H9 (cell line): ENCODE data around the gene RIT2. TPM values are rescaled to one million over a fixed set of nuclear protein-coding genes. Genes with fewer than 3 reads are reported as not detected.

ENCODE experiments used
- DNase-seq: peaks from one replicate; pipeline ENCODE4 v3.0.0-alpha.2; 2017
- H2AFZ ChIP-seq: one replicate; pipeline ENCODE4 v1.6.1; 2013; ENCODE audit warnings: mild to moderate bottlenecking, low read length, control low read depth, moderate library complexity
- H2AK5ac ChIP-seq: 2 replicates; pipeline ENCODE4 v1.6.1; 2013; ENCODE audit warnings: low read length, control low read depth, mixed read lengths; ENCODE audit not compliant: insufficient read length
- H2BK120ac ChIP-seq: one replicate; pipeline ENCODE4 v1.6.1; 2013; ENCODE audit warnings: low read depth, mild to moderate bottlenecking, low read length, control low read depth, inconsistent platforms; ENCODE audit not compliant: poor library complexity, severe bottlenecking
- H2BK12ac ChIP-seq: 2 replicates; pipeline ENCODE4 v1.6.1; 2013; ENCODE audit warnings: low read length, control low read depth, mixed read lengths, low read depth; ENCODE audit not compliant: insufficient read length
- H2BK15ac ChIP-seq: 2 replicates; pipeline ENCODE4 v1.6.1; 2013; ENCODE audit warnings: low read depth, low read length, control low read depth
- H2BK20ac ChIP-seq: one replicate; pipeline ENCODE4 v1.6.1; 2013; ENCODE audit warnings: low read depth, mild to moderate bottlenecking, low read length, control low read depth, inconsistent platforms; ENCODE audit not compliant: poor library complexity, severe bottlenecking
- H2BK5ac ChIP-seq: 2 replicates; pipeline ENCODE4 v1.6.1; 2013; ENCODE audit warnings: low read length, control low read depth, mixed read lengths; ENCODE audit not compliant: insufficient read length
- H3K14ac ChIP-seq: 2 replicates; pipeline ENCODE4 v1.6.1; 2013; ENCODE audit warnings: low read length, control low read depth; ENCODE audit not compliant: insufficient read depth
- H3K18ac ChIP-seq: 2 replicates; pipeline ENCODE4 v1.6.1; 2013; ENCODE audit warnings: low read depth, mild to moderate bottlenecking, mixed read lengths, low read length, control low read depth; ENCODE audit not compliant: insufficient read length
- H3K23ac ChIP-seq: 2 replicates; pipeline ENCODE4 v1.6.1; 2013; ENCODE audit warnings: low read length, control low read depth, mixed read lengths, low read depth; ENCODE audit not compliant: insufficient read length
- H3K23me2 ChIP-seq: 2 replicates; pipeline ENCODE4 v1.6.1; 2013; ENCODE audit warnings: low read depth, mild to moderate bottlenecking, mixed read lengths, low read length, control low read depth; ENCODE audit not compliant: insufficient read length, poor library complexity, severe bottlenecking
- H3K27ac ChIP-seq: 2 replicates; pipeline ENCODE4 v1.5.1; 2013; ENCODE audit warnings: low read length, control low read depth, mixed read lengths, low read depth; ENCODE audit not compliant: insufficient read length
- H3K27me3 ChIP-seq: 2 replicates; pipeline ENCODE4 v1.6.1; 2013; ENCODE audit warnings: low read length, control low read depth, inconsistent platforms; ENCODE audit not compliant: insufficient read depth
- H3K4ac ChIP-seq: 2 replicates; pipeline ENCODE4 v1.6.1; 2013; ENCODE audit warnings: low read depth, mild to moderate bottlenecking, control low read depth, inconsistent platforms, low read length, moderate library complexity
- H3K4me1 ChIP-seq: 2 replicates; pipeline ENCODE4 v1.6.1; 2013; ENCODE audit warnings: low read length, control low read depth, inconsistent platforms; ENCODE audit not compliant: insufficient read depth
- H3K4me2 ChIP-seq: 2 replicates; pipeline ENCODE4 v1.6.1; 2013; ENCODE audit warnings: low read length, control low read depth, mixed read lengths; ENCODE audit not compliant: insufficient read length, insufficient read depth
- H3K56ac ChIP-seq: 2 replicates; pipeline ENCODE4 v1.6.1; 2013; ENCODE audit warnings: low read depth, mild to moderate bottlenecking, mixed read lengths, low read length, control low read depth; ENCODE audit not compliant: insufficient read length
- H3K79me1 ChIP-seq: 2 replicates; pipeline ENCODE4 v1.6.1; 2013; ENCODE audit warnings: low read depth, mild to moderate bottlenecking, moderate library complexity, low read length, control low read depth, inconsistent platforms; ENCODE audit not compliant: insufficient read depth, poor library complexity, severe bottlenecking
- H3K79me2 ChIP-seq: 2 replicates; pipeline ENCODE4 v1.6.1; 2013; ENCODE audit warnings: low read length, control low read depth, inconsistent platforms; ENCODE audit not compliant: insufficient read depth
- H3K9ac ChIP-seq: 2 replicates; pipeline ENCODE4 v1.6.1; 2013; ENCODE audit warnings: low read length, control low read depth, mixed read lengths; ENCODE audit not compliant: insufficient read length; ENCODE audit errors: extremely low read depth
- H3K9me3 ChIP-seq: one replicate; pipeline ENCODE4 v1.6.1; 2013; ENCODE audit warnings: low read depth, low read length, inconsistent platforms; ENCODE audit not compliant: control insufficient read depth
- H3T11ph ChIP-seq: one replicate; pipeline ENCODE4 v1.6.1; 2013; ENCODE audit warnings: mild to moderate bottlenecking, low read length, control low read depth, inconsistent platforms
- H4K20me1 ChIP-seq: one replicate; pipeline ENCODE4 v1.6.1; 2013; ENCODE audit not compliant: control insufficient read depth, insufficient read length, insufficient read depth
- H4K5ac ChIP-seq: 2 replicates; pipeline ENCODE4 v1.6.1; 2013; ENCODE audit warnings: low read depth, mild to moderate bottlenecking, mixed read lengths, low read length, control low read depth; ENCODE audit not compliant: insufficient read length
- H4K8ac ChIP-seq: replicated peaks from 2 replicates; pipeline ENCODE4 v1.6.1; 2013; ENCODE audit warnings: low read length, control low read depth, mixed read lengths, low read depth; ENCODE audit not compliant: insufficient read length
- H4K91ac ChIP-seq: 2 replicates; pipeline ENCODE4 v1.6.1; 2013; ENCODE audit warnings: low read depth, mild to moderate bottlenecking, moderate library complexity, mixed read lengths, low read length, control low read depth; ENCODE audit not compliant: insufficient read length
- H3K27ac Mint-ChIP-seq, 3 experiments: 2 replicates in 2 of 3; 3 replicates in 1 of 3; pipeline ENCODE4 v1.8.0; 2020 to 2021; ENCODE audit warnings: mixed read lengths in 3 of 3, mild to moderate bottlenecking in 1 of 3, moderate library complexity in 1 of 3
- H3K27me3 Mint-ChIP-seq: 2 replicates; pipeline ENCODE4 v1.8.0; 2021; ENCODE audit warnings: low read depth, mild to moderate bottlenecking, moderate library complexity, mixed read lengths
- H3K36me3 Mint-ChIP-seq, 3 experiments: 2 replicates in 2 of 3; 3 replicates in 1 of 3; pipeline ENCODE4 v1.8.0; 2020 to 2021; ENCODE audit warnings: low read depth in 3 of 3, mixed read lengths in 3 of 3; ENCODE audit not compliant: insufficient read depth in 1 of 3
- H3K4me1 Mint-ChIP-seq, 2 experiments: 2 replicates each; pipeline ENCODE4 v1.8.0; 2020; ENCODE audit warnings: mixed read lengths in 2 of 2
- H3K4me3 Mint-ChIP-seq, 2 experiments: 2 replicates in 1 of 2; 3 replicates in 1 of 2; pipeline ENCODE4 v1.8.0; 2020 to 2021; ENCODE audit warnings: mild to moderate bottlenecking in 2 of 2, mixed read lengths in 2 of 2, moderate library complexity in 1 of 2
- H3K9me3 Mint-ChIP-seq, 2 experiments: 2 replicates in 1 of 2; 3 replicates in 1 of 2; pipeline ENCODE4 v1.8.0; 2020; ENCODE audit warnings: mild to moderate bottlenecking in 2 of 2, mixed read lengths in 2 of 2, moderate library complexity in 1 of 2
- WGBS: extraction: QIAGEN DNeasy Blood & Tissue Kit; methylation state at CpG from one replicate; pipeline ENCODE4 v1.1.7; 2013; ENCODE audit warnings: missing lambda C conversion rate, low lambda C conversion rate, mixed read lengths; ENCODE audit not compliant: insufficient read length; ENCODE audit errors: extremely low coverage; 5-methylcytosine and 5-hydroxymethylcytosine counted together
- total RNA-seq: library from RNA; stranded (reverse); gene quantifications from 2 replicates; pipeline ENCODE4 v1.2.1, GENCODE V29; 2021
- TF ChIP-seq, protein P1 (sequence below): fragments of 200-600 bp; sonication (generic); conservative IDR thresholded peaks from 3 replicates; pipeline ENCODE4 v1.8.0; 2021; ENCODE audit warnings: antibody characterized with exemption, mild to moderate bottlenecking

Gene RIT2
- total RNA-seq, 1 experiment from 2014 or later = 1.2 TPM

- Histone ChIP-seq H2AK5ac (no peak overlapping the region), H3K9ac (no peak overlapping the region), H3K27me3 (no peaks in the 10 kb centered on the region), H3K23ac (no peak overlapping the region), H2AFZ (no peak overlapping the region), H3T11ph (no peak overlapping the region), H3K4me2 (no peak overlapping the region), H4K91ac (no peak overlapping the region), H3K79me2 (no peaks in the 10 kb centered on the region), H3K18ac (no peak overlapping the region), H3K14ac (no peak overlapping the region), H2BK120ac (no peak overlapping the region), H2BK20ac (no peak overlapping the region), H3K9me3 (no peaks in the 10 kb centered on the region), H2BK15ac (no peak overlapping the region), H3K23me2 (no peaks in the 10 kb centered on the region), H3K4ac (no peak overlapping the region), H4K20me1 (no peaks in the 10 kb centered on the region), H3K4me1 (no peaks in the 10 kb centered on the region), H4K8ac (no peak overlapping the region), H3K79me1 (no peaks in the 10 kb centered on the region), H3K56ac (no peak overlapping the region), H2BK5ac (no peak overlapping the region), H3K27ac (no peak overlapping the region), H4K5ac (no peak overlapping the region), H2BK12ac (no peak overlapping the region)
- WGBS = no CpG with 5 or more reads among the region's 2 CpGs
- peaks cover 13 to 31% (median 24%) of the 10 kb centered on the region in 3 experiments for H3K36me3 Mint-ChIP-seq
- no peak for DNase-seq
- no peak overlapping the region for H3K27ac Mint-ChIP-seq
- peaks cover 6% of the 10 kb centered on the region in 2 experiments; a peak in 2 of 4 replicates for H3K4me1 Mint-ChIP-seq
- H3K4me3 Mint-ChIP-seq = no peak overlapping the region
- H3K27me3 Mint-ChIP-seq = no peaks in the 10 kb centered on the region
- H3K9me3 Mint-ChIP-seq = peaks cover 21 to 25% of the 10 kb centered on the region in 2 experiments
- TF ChIP-seq, protein P1, sequence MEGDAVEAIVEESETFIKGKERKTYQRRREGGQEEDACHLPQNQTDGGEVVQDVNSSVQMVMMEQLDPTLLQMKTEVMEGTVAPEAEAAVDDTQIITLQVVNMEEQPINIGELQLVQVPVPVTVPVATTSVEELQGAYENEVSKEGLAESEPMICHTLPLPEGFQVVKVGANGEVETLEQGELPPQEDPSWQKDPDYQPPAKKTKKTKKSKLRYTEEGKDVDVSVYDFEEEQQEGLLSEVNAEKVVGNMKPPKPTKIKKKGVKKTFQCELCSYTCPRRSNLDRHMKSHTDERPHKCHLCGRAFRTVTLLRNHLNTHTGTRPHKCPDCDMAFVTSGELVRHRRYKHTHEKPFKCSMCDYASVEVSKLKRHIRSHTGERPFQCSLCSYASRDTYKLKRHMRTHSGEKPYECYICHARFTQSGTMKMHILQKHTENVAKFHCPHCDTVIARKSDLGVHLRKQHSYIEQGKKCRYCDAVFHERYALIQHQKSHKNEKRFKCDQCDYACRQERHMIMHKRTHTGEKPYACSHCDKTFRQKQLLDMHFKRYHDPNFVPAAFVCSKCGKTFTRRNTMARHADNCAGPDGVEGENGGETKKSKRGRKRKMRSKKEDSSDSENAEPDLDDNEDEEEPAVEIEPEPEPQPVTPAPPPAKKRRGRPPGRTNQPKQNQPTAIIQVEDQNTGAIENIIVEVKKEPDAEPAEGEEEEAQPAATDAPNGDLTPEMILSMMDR = no peak
Observed at GRCh38 chr18:42765302-42765701, 350.2 kb downstream of the RIT2 start.
